Caco-2 (cell line): Measurements from ENCODE around the gene IL17C. TPM values are rescaled to one million over a fixed set of nuclear protein-coding genes. Genes with fewer than 3 reads are reported as not detected.

Source experiments
- BruUV-seq: library from RNA; stranded (reverse); fragments of 400-500 nt; replicated peaks from 2 replicates; lab custom pipeline; 2021; lab: Mats Ljungman, UMichigan
- CTCF ChIA-PET: fragments of 300-600 bp; sonication (Branson Sonifier 250); formaldehyde crosslinking; loops from one replicate; lab custom pipeline; 2022; ENCODE audit warnings: antibody characterized with exemption; lab: Charles Lee
- POLR2A ChIA-PET: fragments of 300-600 bp; sonication (Branson Sonifier 250); formaldehyde crosslinking; loops from one replicate; lab custom pipeline; 2022; ENCODE audit warnings: antibody characterized with exemption; lab: Charles Lee
- DNase-seq, 2 experiments: peaks; one replicate each; pipeline versions ENCODE4 v3.0.0 to v3.0.0-alpha.2; 2020 to 2022
- H3K27me3 ChIP-seq: replicated peaks from 2 replicates; pipeline ENCODE4 v1.6.0; 2011; ENCODE audit warnings: low read length; ENCODE audit not compliant: control insufficient read depth, insufficient read depth
- H3K36me3 ChIP-seq: 2 replicates; pipeline ENCODE4 v1.5.1; 2011; ENCODE audit warnings: low read length; ENCODE audit not compliant: control insufficient read depth, insufficient read depth
- H3K4me1 ChIP-seq: fragments of 250-450 bp; sonication (Bioruptor Pico); 2 replicates; pipeline ENCODE4 v1.5.1; 2020; ENCODE audit warnings: mild to moderate bottlenecking
- H3K4me3 ChIP-seq: 2 replicates; pipeline ENCODE4 v1.5.1; 2011; ENCODE audit warnings: low read depth, mild to moderate bottlenecking, control low read depth, low read length
- H3K9me3 ChIP-seq: fragments of 250-450 bp; sonication (Bioruptor Pico); 2 replicates; pipeline ENCODE4 v1.5.1; 2020; ENCODE audit warnings: mild to moderate bottlenecking, moderate library complexity
- H3K27ac Mint-ChIP-seq: one replicate; pipeline ENCODE4 v1.8.0; 2022; ENCODE audit warnings: mixed read lengths; ENCODE audit not compliant: unreplicated experiment
- H3K27me3 Mint-ChIP-seq: one replicate; pipeline ENCODE4 v1.8.0; 2022; ENCODE audit warnings: mixed read lengths; ENCODE audit not compliant: insufficient read depth, unreplicated experiment
- H3K36me3 Mint-ChIP-seq: one replicate; pipeline ENCODE4 v1.8.0; 2022; ENCODE audit warnings: mild to moderate bottlenecking, mixed read lengths; ENCODE audit not compliant: insufficient read depth, unreplicated experiment
- H3K4me1 Mint-ChIP-seq: one replicate; pipeline ENCODE4 v1.8.0; 2022; ENCODE audit warnings: low read depth, mixed read lengths; ENCODE audit not compliant: unreplicated experiment
- H3K4me3 Mint-ChIP-seq: one replicate; pipeline ENCODE4 v1.8.0; 2022; ENCODE audit warnings: mild to moderate bottlenecking, moderate library complexity, mixed read lengths; ENCODE audit not compliant: unreplicated experiment
- H3K9me3 Mint-ChIP-seq: one replicate; pipeline ENCODE4 v1.8.0; 2022; ENCODE audit warnings: mixed read lengths; ENCODE audit not compliant: unreplicated experiment
- CTCF ChIP-seq, 2 experiments: fragments of 200-600 bp in 1 of 2; IDR thresholded peaks; 1 replicate in 1 of 2; 2 replicates in 1 of 2; pipeline versions ENCODE4 v1.5.1 to v1.8.0; 2011 to 2022; ENCODE audit warnings: antibody characterized with exemption in 1 of 2, control low read depth in 1 of 2, inconsistent platforms in 1 of 2, low read depth in 1 of 2, low read length in 1 of 2, mild to moderate bottlenecking in 1 of 2, moderate library complexity in 1 of 2; ENCODE audit not compliant: insufficient read depth in 1 of 2, severe bottlenecking in 1 of 2, unreplicated experiment in 1 of 2
- intact Hi-C: fragments of 100-400 bp; cut with micrococcal nuclease; formaldehyde crosslinking; loops from one replicate; pipeline ENCODE4 v1.10.0; 2022; ENCODE audit not compliant: unreplicated experiment
- total RNA-seq: library from RNA; stranded (reverse); gene quantifications from 2 replicates; pipeline ENCODE4 v1.2.3, GENCODE V29; 2022

The IL17C gene
- total RNA-seq, 1 experiment from 2014 or later = not detected

- no peak for DNase-seq
- Mint-ChIP-seq H3K9me3 (no peaks in the 10 kb centered on the region), H3K27me3 (no peaks in the 10 kb centered on the region), H3K4me1 (peaks cover 6% of the 10 kb centered on the region), H3K36me3 (peaks cover 51% of the 10 kb centered on the region), H3K4me3 (no peak overlapping the region), H3K27ac (no peak overlapping the region)
- BruUV-seq = no TSS peak
- intact Hi-C loops = no loop called here
- H3K4me1 ChIP-seq = peaks cover 17% of the 10 kb centered on the region
- H3K27me3 ChIP-seq = no peaks in the 10 kb centered on the region
- CTCF ChIA-PET = no interaction called here
- no peaks in the 10 kb centered on the region for H3K9me3 ChIP-seq
- H3K4me3 ChIP-seq = no peak overlapping the region
- H3K36me3 ChIP-seq = peaks cover 2% of the 10 kb centered on the region; the same call in 1 of the 2 replicates
- no peak for TF ChIP-seq CTCF (IDR thresholded peaks at IDR 0.05; ENCODE audit: insufficient read depth in 1 of 2, low read depth in 1 of 2, low read length in 1 of 2, severe bottlenecking in 1 of 2, unreplicated experiment in 1 of 2)
- POLR2A ChIA-PET = interaction anchor here (0.7 kb wide), 1 partner anchor 10 kb away, joined by 4 read pairs; no protein-coding TSS in a partner anchor
These were observed 9.1 kb downstream of the IL17C start for GRCh38 chr16:88647178-88648070.

- H3K9me3 Mint-ChIP-seq = no peaks in the 10 kb centered on the region
- peak overlapping the region; percentile 96 for H3K4me3 ChIP-seq
- no peak for TF ChIP-seq CTCF (IDR thresholded peaks at IDR 0.05; ENCODE audit: insufficient read depth in 1 of 2, low read depth in 1 of 2, low read length in 1 of 2, severe bottlenecking in 1 of 2, unreplicated experiment in 1 of 2)
- no peak for DNase-seq
- H3K36me3 ChIP-seq = peaks cover 2% of the 10 kb centered on the region; the same call in 1 of the 2 replicates
- H3K4me3 Mint-ChIP-seq = peak overlapping the region; percentile 78
- ChIA-PET CTCF (interaction anchor here (1.5 kb wide), 1 partner anchor 16 kb away, joined by 3 read pairs; no protein-coding TSS in a partner anchor), POLR2A (interaction anchor here (0.6 to 0.9 kb wide), 2 partner anchors 14 to 89 kb away, joined by 4 to 7 read pairs; partner anchors contain the start of gene MVD)
- H3K27me3 Mint-ChIP-seq = no peaks in the 10 kb centered on the region
- H3K4me1 ChIP-seq = peaks cover 17% of the 10 kb centered on the region
- H3K9me3 ChIP-seq = no peaks in the 10 kb centered on the region
- peaks cover 6% of the 10 kb centered on the region for H3K4me1 Mint-ChIP-seq
- no TSS peak for BruUV-seq
- intact Hi-C loops = no loop called here
- H3K36me3 Mint-ChIP-seq = peaks cover 54% of the 10 kb centered on the region
- no peaks in the 10 kb centered on the region for H3K27me3 ChIP-seq
- H3K27ac Mint-ChIP-seq = peak overlapping the region; percentile 87
These were observed 11.0 kb downstream of the IL17C start for GRCh38 chr16:88649195-88649923.
